Uterus (tissue), 2 donors: ENCODE results near the gene SYNE1.

Experiments
- POLR2A ChIP-seq, 2 donors: fragments of 450-650 bp; IDR thresholded peaks; one replicate each; pipeline ENCODE4 v1.6.1; 2016; ENCODE audit warnings: antibody characterized with exemption in 2 of 2, mild to moderate bottlenecking in 1 of 2, moderate library complexity in 1 of 2
- TF ChIP-seq, protein P1 (sequence below), 4 experiments: fragments of 200-600 bp in 2 of 4; fragments of 450-650 bp in 2 of 4; sonication (generic) in 2 of 4; IDR thresholded peaks; one replicate each; pipeline ENCODE4 v1.5.1; 2016 to 2019; ENCODE audit warnings: antibody characterized with exemption in 4 of 4, mild to moderate bottlenecking in 2 of 4, moderate library complexity in 1 of 4

DNA sequence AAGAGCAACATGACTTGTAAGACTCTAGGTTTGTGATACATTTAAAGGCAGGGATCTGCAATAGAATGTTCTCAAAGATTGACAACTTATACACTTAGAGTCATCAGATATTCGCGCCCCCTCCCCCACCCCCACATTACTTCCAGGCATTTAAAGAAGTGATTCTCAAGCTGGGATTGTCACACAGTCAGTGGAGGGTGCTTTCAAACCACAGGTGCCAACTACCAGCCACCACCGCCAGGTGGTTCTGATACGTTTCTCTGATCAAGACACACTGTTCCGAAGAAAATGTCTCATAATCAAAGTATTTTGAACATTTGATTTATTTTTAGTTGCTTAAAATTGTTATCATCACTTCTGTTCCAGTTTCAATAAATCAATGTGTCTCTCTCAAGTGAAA lies 472.2 kb downstream of the SYNE1 start:
- TF ChIP-seq, protein P1, sequence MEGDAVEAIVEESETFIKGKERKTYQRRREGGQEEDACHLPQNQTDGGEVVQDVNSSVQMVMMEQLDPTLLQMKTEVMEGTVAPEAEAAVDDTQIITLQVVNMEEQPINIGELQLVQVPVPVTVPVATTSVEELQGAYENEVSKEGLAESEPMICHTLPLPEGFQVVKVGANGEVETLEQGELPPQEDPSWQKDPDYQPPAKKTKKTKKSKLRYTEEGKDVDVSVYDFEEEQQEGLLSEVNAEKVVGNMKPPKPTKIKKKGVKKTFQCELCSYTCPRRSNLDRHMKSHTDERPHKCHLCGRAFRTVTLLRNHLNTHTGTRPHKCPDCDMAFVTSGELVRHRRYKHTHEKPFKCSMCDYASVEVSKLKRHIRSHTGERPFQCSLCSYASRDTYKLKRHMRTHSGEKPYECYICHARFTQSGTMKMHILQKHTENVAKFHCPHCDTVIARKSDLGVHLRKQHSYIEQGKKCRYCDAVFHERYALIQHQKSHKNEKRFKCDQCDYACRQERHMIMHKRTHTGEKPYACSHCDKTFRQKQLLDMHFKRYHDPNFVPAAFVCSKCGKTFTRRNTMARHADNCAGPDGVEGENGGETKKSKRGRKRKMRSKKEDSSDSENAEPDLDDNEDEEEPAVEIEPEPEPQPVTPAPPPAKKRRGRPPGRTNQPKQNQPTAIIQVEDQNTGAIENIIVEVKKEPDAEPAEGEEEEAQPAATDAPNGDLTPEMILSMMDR (IDR thresholded peaks at IDR 0.05): no peak
- TF ChIP-seq POLR2A (IDR thresholded peaks at IDR 0.05): no peak
